HCT116 (cell line): Measurements from ENCODE around the gene PINK1. TPM values are rescaled to one million over a fixed set of nuclear protein-coding genes. Genes with fewer than 3 reads are reported as not detected.
A peak's percentile ranks its signal among the peaks of the same experiment; 100 is the strongest.

Source experiments
- ATAC-seq: fragments of 200-7000 bp; cut with Tn5 transposase; 2 replicates; pipeline ENCODE4 v1.9.1; 2020; ENCODE audit warnings: mild to moderate bottlenecking, moderate library complexity
- BruUV-seq: library from RNA; stranded (reverse); fragments of 400-500 nt; replicated peaks from 2 replicates; lab custom pipeline; 2021; lab: Mats Ljungman, UMichigan
- CTCF ChIA-PET: fragments of 300-600 bp; sonication (Branson Sonifier 250); formaldehyde crosslinking; loops from one replicate; lab custom pipeline; 2021; ENCODE audit warnings: antibody characterized with exemption; lab: Charles Lee
- POLR2A ChIA-PET: fragments of 300-600, 350-600 bp; sonication (Branson Sonifier 250); formaldehyde crosslinking; loops from one replicate; lab custom pipeline; 2021; ENCODE audit warnings: antibody characterized with exemption; lab: Charles Lee
- RAD21 ChIA-PET, 2 experiments: fragments of 300-600 bp; sonication (Branson Sonifier 250); formaldehyde crosslinking; loops; one replicate each; lab custom pipeline; 2023; ENCODE audit warnings: low total read pairs in 2 of 2; ENCODE audit not compliant: uncharacterized antibody in 2 of 2, unreplicated experiment in 2 of 2, low non-redundant PET in 1 of 2; lab: Charles Lee
- DNase-seq: peaks from one replicate; pipeline ENCODE4 v3.0.0-alpha.2; 2010; ENCODE audit warnings: low read depth, low spot score
- H2AFZ ChIP-seq: fragments of 200-600 bp; shearing (Covaris generic), sonication (generic); 2 replicates; pipeline ENCODE4 v1.6.1; 2017; ENCODE audit warnings: low read depth, mixed run types, mixed read lengths, antibody characterized with exemption, low read length; ENCODE audit not compliant: poor library complexity, severe bottlenecking
- H3K27ac ChIP-seq: 2 replicates; pipeline ENCODE4 v1.5.1; 2012; ENCODE audit warnings: low read depth, low read length
- H3K27me3 ChIP-seq: fragments of 200-600 bp; sonication (generic); 2 replicates; pipeline ENCODE4 v1.6.1; 2016; ENCODE audit warnings: mixed run types, low read length, mixed read lengths; ENCODE audit not compliant: insufficient read depth
- H3K36me3 ChIP-seq, 2 experiments: fragments of 200-500 bp in 1 of 2; fragments of 200-600 bp in 1 of 2; sonication (Bioruptor generic) in 1 of 2; sonication (generic) in 1 of 2; 2 replicates each; pipeline versions ENCODE4 v1.5.1 to v1.6.1; 2014 to 2016; ENCODE audit warnings: low read length in 2 of 2, inconsistent platforms in 1 of 2, mixed read lengths in 1 of 2, mixed run types in 1 of 2; ENCODE audit not compliant: insufficient read depth in 2 of 2, control insufficient read depth in 1 of 2
- H3K4me1 ChIP-seq, 2 experiments: fragments of 200-600 bp in 1 of 2; sonication (generic) in 1 of 2; 2 replicates each; pipeline versions ENCODE4 v1.5.1 to v1.6.1; 2012 to 2017; ENCODE audit warnings: low read length in 2 of 2, inconsistent platforms in 1 of 2, mild to moderate bottlenecking in 1 of 2, mixed read lengths in 1 of 2, mixed run types in 1 of 2, moderate library complexity in 1 of 2; ENCODE audit not compliant: insufficient read depth in 2 of 2, control insufficient read depth in 1 of 2
- H3K4me2 ChIP-seq: fragments of 200-600 bp; sonication (generic); 2 replicates; pipeline ENCODE4 v1.6.1; 2017; ENCODE audit warnings: mixed run types, low read length, mixed read lengths
- H3K4me3 ChIP-seq, 2 experiments: fragments of 200-600 bp in 1 of 2; sonication (generic) in 1 of 2; replicated peaks in 1 of 2; 2 replicates each; pipeline ENCODE4 v1.5.1; 2011 to 2016; ENCODE audit warnings: low read length in 2 of 2, control low read depth in 1 of 2, low read depth in 1 of 2, mild to moderate bottlenecking in 1 of 2, mixed read lengths in 1 of 2, mixed run types in 1 of 2
- H3K79me2 ChIP-seq: fragments of 200-600 bp; sonication (generic); 2 replicates; pipeline ENCODE4 v1.6.1; 2017; ENCODE audit warnings: mild to moderate bottlenecking, mixed run types, low read length, moderate library complexity, mixed read lengths; ENCODE audit not compliant: insufficient read depth
- H3K9ac ChIP-seq: fragments of 200-600 bp; sonication (generic); 2 replicates; pipeline ENCODE4 v1.6.1; 2016; ENCODE audit warnings: low read length, mixed read lengths
- H3K9me2 ChIP-seq: fragments of 200-600 bp; sonication (generic), shearing (Covaris generic); 2 replicates; pipeline ENCODE4 v1.6.1; 2017; ENCODE audit warnings: mixed run types, mild to moderate bottlenecking, moderate library complexity; ENCODE audit not compliant: insufficient read depth
- H3K9me3 ChIP-seq, 2 experiments: fragments of 200-500 bp in 1 of 2; fragments of 200-600 bp in 1 of 2; sonication (Bioruptor generic) in 1 of 2; sonication (generic) in 1 of 2; 2 replicates each; pipeline ENCODE4 v1.6.1; 2014 to 2017; ENCODE audit warnings: low read length in 2 of 2, mixed read lengths in 2 of 2, inconsistent platforms in 1 of 2, low read depth in 1 of 2, mild to moderate bottlenecking in 1 of 2, mixed run types in 1 of 2, moderate library complexity in 1 of 2; ENCODE audit not compliant: control insufficient read depth in 1 of 2, insufficient read depth in 1 of 2
- H4K20me1 ChIP-seq: fragments of 200-600 bp; sonication (generic), shearing (Covaris generic); 2 replicates; pipeline ENCODE4 v1.6.1; 2017; ENCODE audit warnings: mixed run types, mild to moderate bottlenecking, moderate library complexity; ENCODE audit not compliant: insufficient read depth
- FOSL1 ChIP-seq: IDR thresholded peaks from 2 replicates; pipeline ENCODE4 v1.6.1; 2012; ENCODE audit warnings: low read depth
- MAX ChIP-seq: IDR thresholded peaks from 2 replicates; pipeline ENCODE4 v1.6.1; 2012
- REST ChIP-seq: IDR thresholded peaks from 2 replicates; pipeline ENCODE4 v1.6.1; 2012; ENCODE audit warnings: low read depth
- SP1 ChIP-seq: IDR thresholded peaks from 2 replicates; pipeline ENCODE4 v1.6.1; 2012; ENCODE audit warnings: low read depth
- SRF ChIP-seq: IDR thresholded peaks from 2 replicates; pipeline ENCODE4 v1.6.1; 2012; ENCODE audit warnings: low read depth
- TCF7L2 ChIP-seq: IDR thresholded peaks from 2 replicates; pipeline ENCODE4 v1.7.0; 2011; ENCODE audit warnings: borderline replicate concordance, inconsistent platforms; ENCODE audit not compliant: insufficient read depth, insufficient read length; ENCODE audit errors: extremely low read depth
- ZFX ChIP-seq: fragments of 450-650 bp; IDR thresholded peaks from 2 replicates; pipeline ENCODE4 v1.6.1; 2017
- ZNF274 ChIP-seq: fragments of 200-500 bp; sonication (Bioruptor generic); IDR thresholded peaks from 2 replicates; pipeline ENCODE4 v1.6.1; 2014; ENCODE audit warnings: mild to moderate bottlenecking, low read depth, low read length, inconsistent platforms
- intact Hi-C: fragments of 100-400 bp; cut with micrococcal nuclease; formaldehyde crosslinking; loops from 2 replicates; pipeline ENCODE4 v1.10.0; 2022
- total RNA-seq: library from RNA; stranded (reverse); gene quantifications from one replicate; pipeline ENCODE4 v1.2.1, GENCODE V29; 2021; ENCODE audit not compliant: unreplicated experiment

PINK1 gene
- total RNA-seq, 1 experiment from 2014 or later = 29.4 TPM

- Histone ChIP-seq H3K4me2 (peak overlapping the region; percentile 82), H4K20me1 (no peaks in the 10 kb centered on the region), H3K27me3 (no peaks in the 10 kb centered on the region), H3K4me3 (peak overlapping the region; percentile 90 to 100), H3K79me2 (peaks cover 59% of the 10 kb centered on the region), H3K9ac (peak overlapping the region; percentile 81), H3K9me2 (no peaks in the 10 kb centered on the region), H3K4me1 (peaks cover 12 to 21% of the 10 kb centered on the region in 2 experiments), H3K36me3 (peaks cover 33 to 34% of the 10 kb centered on the region in 2 experiments), H2AFZ (no peak overlapping the region), H3K9me3 (no peaks in the 10 kb centered on the region), H3K27ac (peak overlapping the region; percentile 68)
- TF ChIP-seq FOSL1 = no peak
- no peak for TF ChIP-seq ZFX
- ATAC-seq = no peak
- ChIA-PET POLR2A (no interaction called here), CTCF (interaction anchor here (2.1 to 2.7 kb wide), 2 partner anchors 27 to 85 kb away, joined by 14 to 16 read pairs; partner anchors contain the start of gene PINK1), RAD21 (interaction anchor here in 1 of 2 experiments (2.1 kb wide), 1 partner anchor 85 kb away, joined by 5 read pairs; no protein-coding TSS in a partner anchor)
- intact Hi-C loops = no loop called here
- no peak for DNase-seq
- BruUV-seq = no TSS peak
Measured at GRCh38 chr1:20660363-20660762, 27.1 kb downstream of the PINK1 start.

GRCh38 chr1:20660847-20661206 lies 27.6 kb downstream of the PINK1 start:
- Histone ChIP-seq H4K20me1 (no peaks in the 10 kb centered on the region), H3K9ac (peak overlapping the region; percentile 81), H3K36me3 (peaks cover 29% of the 10 kb centered on the region in 2 experiments), H3K27ac (peak overlapping the region; percentile 68), H3K4me1 (peaks cover 12 to 21% of the 10 kb centered on the region in 2 experiments), H3K9me3 (no peaks in the 10 kb centered on the region), H3K27me3 (no peaks in the 10 kb centered on the region), H3K79me2 (peaks cover 54% of the 10 kb centered on the region), H2AFZ (no peak overlapping the region), H3K4me2 (peak overlapping the region; percentile 82), H3K4me3 (peak overlapping the region; percentile 90 to 100), H3K9me2 (no peaks in the 10 kb centered on the region)
- ChIA-PET POLR2A (interaction anchor here (1.0 kb wide), 1 partner anchor 138 kb away, joined by 3 read pairs; no protein-coding TSS in a partner anchor), CTCF (interaction anchor here (1.0 to 2.7 kb wide), 3 partner anchors 15 to 86 kb away, joined by 4 to 16 read pairs (median 14); partner anchors contain the start of gene PINK1), RAD21 (interaction anchor here in 1 of 2 experiments (2.1 kb wide), 1 partner anchor 86 kb away, joined by 5 read pairs; no protein-coding TSS in a partner anchor)
- no TSS peak for BruUV-seq
- peak; percentile 1; the same call in 1 of the 2 replicates for ATAC-seq
- DNase-seq = no peak
- intact Hi-C loops = no loop called here
- TF ChIP-seq SP1 (no peak), ZNF274 (no peak), MAX (no peak), REST (no peak), SRF (no peak), TCF7L2 (no peak)
